T-helper 9 cell (primary cell): ENCODE measurements around the gene YWHAG.
"Not testable (repeated sequence)": the region's sequence is repeated elsewhere in the genome, so short reads cannot be mapped to it uniquely, and the experiment has no call there.

Experiments used
- DNase-seq: peaks from one replicate; pipeline ENCODE4 v3.0.0-alpha.2; 2020

Gene YWHAG

DNA sequence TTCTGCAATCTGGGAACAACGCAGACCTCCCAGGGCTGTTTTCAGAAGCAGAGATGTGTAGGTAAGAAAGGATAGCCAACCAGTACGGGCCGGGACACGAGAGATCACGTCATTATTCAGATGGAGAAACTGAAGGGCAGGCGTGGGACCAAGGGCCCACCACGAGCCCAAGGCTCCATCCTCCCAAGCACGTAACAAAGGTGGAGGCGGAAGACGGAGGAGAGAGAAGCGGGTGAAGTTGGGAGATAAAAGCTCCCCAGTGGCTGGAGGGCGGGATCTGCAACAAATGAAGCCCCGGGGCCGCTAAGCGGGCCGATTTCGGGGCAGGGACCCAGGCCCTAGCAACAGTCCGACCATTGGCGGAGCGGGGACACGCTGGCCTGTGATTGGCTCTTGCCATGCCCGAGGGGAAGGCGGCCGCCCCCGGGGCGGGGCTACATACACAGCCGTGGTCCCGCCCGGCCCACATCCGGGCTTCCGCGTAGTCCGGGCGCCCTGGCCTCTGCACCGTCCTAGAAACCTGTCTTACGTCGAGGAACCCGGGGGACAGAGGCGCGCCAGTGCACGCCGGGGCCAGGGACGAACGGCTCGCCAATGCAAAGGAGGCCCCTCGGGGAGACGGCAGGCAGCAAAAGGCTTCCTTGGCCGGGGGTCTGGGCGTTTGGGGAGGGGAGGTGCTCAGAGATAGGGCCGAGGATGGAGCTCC, 40.9 kb downstream of the YWHAG start:
- DNase-seq, result peak; percentile 93

DNA sequence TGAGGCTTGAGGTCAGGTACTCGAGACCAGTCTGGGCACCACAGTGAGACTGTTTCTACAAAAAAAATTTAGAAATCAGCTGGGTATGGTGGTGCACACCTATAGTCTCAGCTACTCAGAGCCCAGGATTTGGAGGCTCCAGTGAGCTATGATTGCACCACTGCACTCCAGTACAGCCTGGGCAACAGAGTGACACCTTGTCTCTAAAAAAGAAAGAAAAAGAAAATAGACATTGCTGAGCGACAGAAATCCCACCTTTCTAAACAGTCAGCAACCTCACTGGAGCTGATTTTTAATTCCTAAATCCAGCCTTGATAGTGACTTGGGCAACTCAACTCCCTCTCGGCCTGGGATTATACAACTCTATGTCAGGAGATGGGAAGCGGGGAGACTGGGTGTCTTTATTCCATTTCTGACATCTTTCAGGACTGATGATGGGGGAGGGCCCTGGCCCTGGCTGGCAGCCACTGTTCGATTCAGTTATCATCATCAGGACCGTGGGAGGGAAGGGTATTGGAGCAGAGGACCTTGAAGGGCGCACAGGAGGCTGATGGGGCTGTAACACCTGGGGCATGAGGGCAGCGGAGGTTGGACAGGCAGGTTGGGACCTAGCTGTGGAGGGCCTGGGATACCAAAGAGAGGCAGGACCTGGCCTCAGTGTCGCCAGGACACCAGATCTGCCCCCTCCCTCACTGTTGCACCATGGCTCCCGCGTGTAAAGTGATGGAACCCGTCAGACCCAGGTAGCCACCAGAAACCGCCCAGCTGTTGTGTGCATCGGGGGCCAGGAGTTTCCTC, 41.6 kb downstream of the YWHAG start:
- DNase-seq, result no peak

DNA sequence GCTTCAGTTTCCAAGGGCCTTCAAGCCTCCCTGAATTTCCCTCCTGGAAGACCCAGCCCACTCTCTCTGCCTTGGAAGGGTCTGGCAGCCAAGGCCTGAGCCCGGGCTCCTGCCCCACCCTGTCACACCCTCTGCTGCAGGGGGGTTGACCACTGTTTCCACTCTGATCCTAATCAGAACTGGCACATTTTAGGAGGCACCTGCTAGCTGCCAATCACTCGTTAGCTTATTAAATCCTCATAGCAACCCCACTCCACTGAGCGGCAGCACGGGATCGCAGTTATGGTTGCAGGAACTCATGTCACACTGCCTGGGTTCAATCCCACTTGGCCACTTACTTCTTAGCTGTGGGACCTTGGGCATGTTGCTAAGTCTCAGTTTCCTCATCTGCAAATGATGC, 43.4 kb downstream of the YWHAG start:
- DNase-seq, result no peak

DNA sequence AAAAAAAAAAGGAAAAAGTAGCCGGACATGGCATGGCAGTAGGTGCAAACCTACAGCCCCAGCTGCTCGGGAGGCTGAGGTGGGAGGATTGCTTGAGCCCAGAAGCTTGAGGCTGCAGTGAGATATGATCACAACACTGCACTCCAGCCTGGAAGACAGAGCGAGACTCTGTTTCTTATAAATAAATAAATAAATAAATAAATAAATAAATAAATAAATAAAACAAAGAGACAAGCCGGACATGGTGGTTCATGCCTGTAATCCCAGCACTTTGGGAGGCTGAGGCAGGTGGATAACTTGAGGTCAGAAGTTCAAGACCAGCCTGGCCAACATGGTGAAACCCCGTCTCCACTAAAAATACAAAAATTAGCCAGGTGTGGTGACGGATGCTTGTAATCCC, 44.1 kb downstream of the YWHAG start:
- DNase-seq, result not testable (repeated sequence)

DNA sequence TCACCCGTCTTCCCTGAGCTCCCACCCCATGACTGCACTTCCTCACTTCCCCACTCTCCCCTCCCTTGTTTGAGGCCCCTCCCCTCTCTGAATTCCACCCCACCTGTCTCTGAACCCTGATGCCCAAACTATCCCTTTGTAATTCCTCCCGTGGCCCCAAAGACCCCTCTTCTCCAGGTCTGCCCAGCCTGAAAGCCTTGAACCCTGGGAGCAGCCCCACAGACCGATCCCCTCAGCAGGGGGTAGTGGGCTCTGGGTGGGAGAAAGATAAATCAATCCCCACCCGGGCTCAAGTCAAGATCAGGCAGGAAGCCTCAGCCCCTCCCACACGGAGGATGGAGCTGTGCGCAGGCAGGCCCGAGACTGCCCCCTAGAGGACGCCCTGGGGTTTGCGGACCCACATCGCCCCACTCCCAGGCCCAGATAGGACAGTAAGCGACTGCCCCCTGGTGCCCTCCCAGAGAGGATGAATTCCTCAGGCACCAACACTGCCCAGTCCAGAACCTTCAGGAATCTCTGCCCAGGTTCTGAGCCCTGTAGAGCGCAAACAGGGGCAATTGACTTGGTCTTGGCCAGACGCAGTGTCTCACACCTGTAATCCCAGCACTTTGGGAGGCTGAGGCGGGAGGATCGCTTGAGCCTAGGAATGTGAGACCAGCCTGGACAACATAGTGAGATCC, 44.6 kb downstream of the YWHAG start:
- peak; percentile 97 for DNase-seq

DNA sequence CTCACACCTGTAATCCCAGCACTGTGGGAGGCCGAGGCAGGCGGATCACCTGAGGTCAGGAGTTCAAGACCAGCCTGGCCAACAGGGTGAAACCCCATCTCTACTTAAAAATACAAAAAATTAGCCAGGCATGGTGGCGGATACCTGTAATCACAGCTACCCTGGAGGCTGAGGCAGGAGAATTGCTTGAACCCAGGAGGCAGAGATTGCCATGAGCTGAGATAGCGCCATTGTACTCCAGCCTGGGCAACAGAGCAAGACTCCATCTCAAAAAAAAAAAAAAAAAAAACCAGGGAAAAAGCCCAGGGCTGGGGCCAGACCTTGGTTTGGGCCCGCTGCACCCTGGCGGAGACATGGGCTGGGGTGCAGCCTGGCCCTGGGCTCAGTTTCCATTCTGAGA, 47.0 kb downstream of the YWHAG start:
- DNase-seq, result not testable (repeated sequence)

- DNase-seq, result no peak
Observed at GRCh38 chr7:76310102-76310957, 48.5 kb downstream of the YWHAG start.

- DNase-seq, result not testable (repeated sequence)
Observed at GRCh38 chr7:76309341-76310101, 49.3 kb downstream of the YWHAG start.

DNA sequence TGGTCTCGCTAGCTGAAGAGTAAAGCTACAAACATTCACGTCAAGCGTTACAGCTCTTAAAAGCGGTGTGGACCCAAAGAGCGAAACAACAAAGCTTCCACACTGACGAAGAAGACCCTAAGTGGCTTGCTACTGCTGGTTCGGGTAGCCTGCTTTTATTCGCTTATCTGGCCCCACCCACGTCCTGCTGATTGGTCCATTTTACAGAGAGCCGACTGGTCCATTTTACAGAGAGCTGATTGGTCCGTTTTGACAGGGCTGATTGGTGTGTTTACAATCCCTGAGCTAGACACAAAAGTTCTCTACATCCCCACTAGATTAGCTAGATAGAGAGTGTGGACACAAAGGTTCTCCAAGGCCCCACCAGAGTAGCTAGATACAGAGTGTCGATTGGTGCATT, 49.9 kb downstream of the YWHAG start:
- DNase-seq, result not testable (repeated sequence)

GRCh38 chr7:76304888-76305375, 53.9 kb downstream of the YWHAG start:
- DNase-seq, result no peak

DNA sequence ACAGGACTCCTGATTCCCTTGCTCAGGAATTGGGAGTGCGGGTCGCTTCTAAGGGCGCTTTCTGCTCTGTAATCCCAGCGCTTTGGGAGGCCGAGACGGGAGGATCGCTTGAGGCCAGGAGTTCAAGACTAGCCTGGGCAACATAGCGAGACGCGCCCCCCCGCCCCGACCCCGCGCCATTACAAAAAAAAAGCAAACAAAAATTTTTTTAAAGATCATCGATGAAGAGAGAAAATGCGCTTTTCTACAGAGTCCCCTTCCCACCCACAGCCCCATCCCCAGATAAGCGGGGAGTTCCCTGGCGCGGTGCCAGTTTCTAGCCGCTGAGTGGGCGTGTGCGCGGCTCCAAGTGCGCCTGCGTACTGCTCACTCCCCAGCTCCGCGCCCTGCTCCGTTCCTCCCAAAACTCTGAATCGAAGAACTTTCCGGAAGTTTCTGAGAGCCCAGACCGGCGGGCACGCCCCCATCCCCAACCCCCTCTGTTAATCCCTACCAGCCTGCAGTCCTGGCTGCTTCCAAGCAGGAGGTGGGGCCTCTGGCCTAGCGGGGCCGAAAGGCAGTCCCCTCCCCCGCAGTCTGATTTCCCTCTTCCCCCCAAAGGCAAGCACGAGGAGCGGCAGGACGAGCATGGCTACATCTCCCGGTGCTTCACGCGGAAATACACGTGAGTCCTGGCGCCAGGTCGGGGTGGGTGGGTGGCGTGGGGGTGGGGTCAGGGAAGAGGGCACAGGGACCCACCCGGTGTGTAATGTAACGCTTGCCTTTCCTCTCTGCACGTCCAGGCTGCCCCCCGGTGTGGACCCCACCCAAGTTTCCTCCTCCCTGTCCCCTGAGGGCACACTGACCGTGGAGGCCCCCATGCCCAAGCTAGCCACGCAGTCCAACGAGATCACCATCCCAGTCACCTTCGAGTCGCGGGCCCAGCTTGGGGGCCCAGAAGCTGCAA, 55.3 kb downstream of the YWHAG start:
- peak; percentile 84 for DNase-seq

DNA sequence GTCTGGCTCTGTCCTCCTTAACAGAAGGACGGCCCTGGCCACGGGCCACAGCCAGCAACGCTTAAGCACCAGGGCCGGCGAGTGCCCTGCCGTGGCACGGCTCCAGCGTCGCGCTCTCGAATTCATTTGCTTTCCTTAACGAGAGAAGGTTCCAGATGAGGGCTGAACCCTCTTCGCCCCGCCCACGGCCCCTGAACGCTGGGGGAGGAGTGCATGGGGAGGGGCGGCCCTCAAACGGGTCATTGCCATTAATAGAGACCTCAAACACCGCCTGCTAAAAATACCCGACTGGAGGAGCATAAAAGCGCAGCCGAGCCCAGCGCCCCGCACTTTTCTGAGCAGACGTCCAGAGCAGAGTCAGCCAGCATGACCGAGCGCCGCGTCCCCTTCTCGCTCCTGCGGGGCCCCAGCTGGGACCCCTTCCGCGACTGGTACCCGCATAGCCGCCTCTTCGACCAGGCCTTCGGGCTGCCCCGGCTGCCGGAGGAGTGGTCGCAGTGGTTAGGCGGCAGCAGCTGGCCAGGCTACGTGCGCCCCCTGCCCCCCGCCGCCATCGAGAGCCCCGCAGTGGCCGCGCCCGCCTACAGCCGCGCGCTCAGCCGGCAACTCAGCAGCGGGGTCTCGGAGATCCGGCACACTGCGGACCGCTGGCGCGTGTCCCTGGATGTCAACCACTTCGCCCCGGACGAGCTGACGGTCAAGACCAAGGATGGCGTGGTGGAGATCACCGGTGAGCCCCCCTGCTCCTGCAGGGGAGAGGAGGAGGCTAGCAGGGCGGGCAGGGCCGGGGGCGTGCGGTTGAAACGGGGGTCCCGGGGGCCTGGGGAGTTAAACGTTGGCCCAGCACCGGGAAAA, 56.2 kb downstream of the YWHAG start, which contains the start of gene HSPB1:
HSPB1 (plus strand) TSS at position 327 of the 855 bp plus-strand sequence; CDS start at position 367, 40 bp downstream.
- DNase-seq, result peak; percentile 54

- no peak for DNase-seq
Observed at GRCh38 chr7:76301000-76301399, 57.8 kb downstream of the YWHAG start.

- no peak for DNase-seq
Observed at GRCh38 chr7:76300166-76300731, 58.5 kb downstream of the YWHAG start.

- no peak for DNase-seq
Observed at GRCh38 chr7:76296743-76297740, 61.7 kb downstream of the YWHAG start.

DNA sequence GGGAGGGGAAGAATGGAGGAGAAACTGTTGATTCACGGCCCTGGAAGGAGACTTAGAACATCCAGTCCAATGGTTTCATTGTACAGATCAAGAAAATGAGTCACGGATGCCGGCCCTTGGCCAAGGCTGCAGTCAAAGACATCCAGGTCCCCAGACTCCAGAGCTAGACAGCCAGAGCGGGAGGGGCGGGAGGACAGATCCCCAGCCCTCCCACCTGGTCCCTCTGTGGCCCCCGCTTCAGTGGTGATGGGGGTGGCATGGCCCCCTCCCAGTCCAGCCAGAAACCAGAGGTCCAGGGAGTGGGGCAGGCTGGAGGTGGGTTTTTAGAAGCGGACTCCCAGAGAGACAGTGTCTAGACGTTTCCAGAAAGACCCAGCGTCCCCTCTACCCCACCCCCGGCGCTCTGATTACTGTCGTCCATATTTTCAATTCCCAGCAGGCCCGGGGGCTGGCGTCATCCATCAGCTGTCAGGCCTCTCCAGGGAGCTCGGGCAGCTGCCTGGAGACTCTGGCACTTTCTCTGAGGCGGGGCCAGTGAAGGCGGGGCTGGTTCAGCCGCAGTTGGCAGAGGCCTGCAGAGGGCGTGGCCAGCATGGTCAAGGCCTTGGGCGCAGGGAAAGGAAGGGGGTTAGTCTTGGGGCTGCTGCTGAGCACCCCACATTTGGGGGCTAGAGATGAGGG, 64.3 kb downstream of the YWHAG start:
- DNase-seq, result no peak

DNA sequence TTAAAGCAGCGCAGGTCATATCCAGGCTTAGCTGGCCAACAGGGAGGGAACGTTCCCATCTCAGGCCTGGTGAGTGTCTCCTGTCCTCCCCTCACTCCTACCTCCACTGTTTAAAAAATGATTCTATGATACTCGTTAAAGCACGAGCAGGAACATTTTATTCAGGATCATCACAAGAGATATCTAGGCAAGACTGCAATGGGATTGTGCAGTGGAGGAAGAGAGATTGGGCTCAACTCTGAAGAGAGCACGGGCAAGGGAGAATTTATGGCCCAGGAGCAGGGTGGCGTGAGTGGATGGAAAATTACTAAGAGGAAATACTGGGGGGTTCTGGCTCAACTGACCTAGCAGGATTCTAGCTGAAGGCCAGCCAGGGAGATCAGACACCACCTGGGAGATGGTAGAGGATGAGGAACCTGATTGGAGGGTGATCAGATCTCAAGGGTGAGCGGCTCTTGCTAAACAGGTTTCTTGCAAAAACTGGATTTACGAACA, 65.3 kb downstream of the YWHAG start:
- no peak for DNase-seq
